Measurements from ENCODE around the gene PLEKHB1.
A peak's percentile ranks its signal among the peaks of the same experiment; 100 is the strongest.
"Not testable (repeated sequence)": the region's sequence is repeated elsewhere in the genome, so short reads cannot be mapped to it uniquely, and the experiment has no call there.

PLEKHB1 gene

DNA sequence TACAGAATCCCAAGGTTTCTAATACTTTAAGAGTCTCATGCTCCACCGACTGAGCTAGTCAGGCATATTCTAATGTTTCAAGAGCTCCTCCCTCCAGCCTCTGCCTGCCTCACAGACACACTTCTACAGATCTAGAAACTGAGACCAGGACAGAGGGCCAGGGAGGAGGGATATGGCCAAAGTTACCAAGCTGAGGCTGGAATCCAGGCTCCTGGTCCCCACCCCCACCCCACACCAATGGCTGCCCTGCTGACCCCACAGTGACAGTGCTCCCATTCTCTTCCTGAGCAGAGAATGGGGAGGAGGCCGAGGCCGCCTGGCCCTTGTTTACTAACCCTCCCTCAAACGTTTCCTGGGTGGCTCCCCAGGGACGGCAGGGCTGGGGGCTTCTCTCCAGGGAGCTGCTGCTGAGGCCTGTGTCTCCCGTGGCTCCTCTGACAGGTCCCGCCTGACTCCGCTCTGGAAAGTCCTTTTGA lies 2.2 kb downstream of the PLEKHB1 start:
- no peak for DNase-seq

GRCh38 chr11:73649206-73649605 lies 2.8 kb downstream of the PLEKHB1 start:
- DNase-seq = no peak

- no peak for DNase-seq
Measured at GRCh38 chr11:73650400-73650799, 4.0 kb downstream of the PLEKHB1 start.

DNA sequence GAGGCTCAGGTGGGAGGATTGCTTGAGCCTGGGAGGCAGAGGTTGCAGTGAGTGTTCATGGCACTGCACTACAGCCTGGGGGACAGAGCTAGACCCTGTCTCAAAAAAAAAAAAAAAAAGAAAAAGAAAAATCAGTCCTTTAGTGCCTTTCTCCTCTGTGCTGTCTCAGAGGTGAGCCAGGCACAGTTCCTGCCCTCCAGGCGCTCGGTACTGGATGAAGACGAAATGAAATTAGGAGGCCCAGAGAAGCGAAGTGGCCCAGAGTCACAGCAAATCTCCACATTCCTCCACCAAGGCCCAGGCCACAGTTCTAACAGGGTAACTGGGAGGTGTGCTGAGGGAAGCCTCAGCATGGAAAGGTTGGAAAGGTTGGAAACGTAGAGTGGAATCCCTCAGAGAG lies 4.9 kb downstream of the PLEKHB1 start:
- DNase-seq = no peak

GRCh38 chr11:73651661-73652045 lies 5.3 kb downstream of the PLEKHB1 start:
- no peak for DNase-seq

GRCh38 chr11:73652046-73652730 lies 5.8 kb downstream of the PLEKHB1 start:
- DNase-seq = no peak

DNA sequence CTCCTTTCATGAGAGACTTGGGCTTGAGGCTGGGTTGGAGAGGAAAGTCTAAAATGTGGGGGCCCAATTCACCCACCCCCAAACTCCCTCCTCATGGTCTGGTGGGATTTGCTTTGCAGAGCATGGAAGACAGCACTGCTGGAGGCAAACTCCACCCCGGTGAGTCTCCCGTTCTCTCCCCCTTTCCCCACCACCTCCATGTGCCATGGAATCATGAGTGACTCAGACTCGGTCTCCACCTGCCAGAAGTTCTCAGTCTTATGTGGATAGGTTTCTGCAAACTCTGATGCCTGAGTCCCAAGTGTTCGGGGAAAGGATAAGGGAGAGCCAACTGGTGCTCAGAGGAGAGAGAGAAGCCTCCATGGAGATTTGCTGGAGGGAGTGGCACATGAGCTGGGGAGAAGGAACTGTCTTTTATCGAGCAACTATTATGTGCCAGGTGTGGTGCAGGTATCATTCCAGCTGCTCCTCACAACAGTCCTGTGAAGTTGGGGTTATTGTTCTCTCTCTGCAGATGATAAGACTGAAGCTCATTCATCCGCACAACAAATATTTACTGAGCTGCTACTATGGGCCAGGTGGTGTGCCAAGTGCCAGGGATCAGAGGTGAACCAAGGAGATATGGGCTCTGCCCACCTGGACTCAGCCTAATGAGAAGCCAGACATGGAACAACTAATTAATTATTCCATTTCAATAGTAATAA lies 6.6 kb downstream of the PLEKHB1 start:
- DNase-seq = no peak

DNA sequence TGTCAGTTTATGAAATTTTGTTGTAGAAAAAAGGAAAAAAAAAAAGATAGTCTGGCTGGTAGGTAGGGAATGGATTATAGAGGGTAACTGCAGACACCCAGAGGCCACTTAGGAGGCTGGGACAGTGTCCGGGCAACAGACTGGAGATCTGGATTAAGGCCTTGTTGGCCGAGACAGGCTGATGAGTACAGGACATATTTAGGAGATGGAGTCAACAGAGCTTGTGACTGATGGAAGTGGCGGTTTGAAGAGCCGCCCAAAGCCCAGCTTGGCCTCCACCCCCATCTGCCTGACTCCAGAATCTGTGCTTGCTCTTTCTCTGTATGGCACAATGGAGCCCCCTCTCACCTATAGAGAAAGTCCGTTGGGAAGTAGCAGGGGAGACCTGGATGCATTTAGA lies 7.6 kb downstream of the PLEKHB1 start:
- DNase-seq = no peak

DNA sequence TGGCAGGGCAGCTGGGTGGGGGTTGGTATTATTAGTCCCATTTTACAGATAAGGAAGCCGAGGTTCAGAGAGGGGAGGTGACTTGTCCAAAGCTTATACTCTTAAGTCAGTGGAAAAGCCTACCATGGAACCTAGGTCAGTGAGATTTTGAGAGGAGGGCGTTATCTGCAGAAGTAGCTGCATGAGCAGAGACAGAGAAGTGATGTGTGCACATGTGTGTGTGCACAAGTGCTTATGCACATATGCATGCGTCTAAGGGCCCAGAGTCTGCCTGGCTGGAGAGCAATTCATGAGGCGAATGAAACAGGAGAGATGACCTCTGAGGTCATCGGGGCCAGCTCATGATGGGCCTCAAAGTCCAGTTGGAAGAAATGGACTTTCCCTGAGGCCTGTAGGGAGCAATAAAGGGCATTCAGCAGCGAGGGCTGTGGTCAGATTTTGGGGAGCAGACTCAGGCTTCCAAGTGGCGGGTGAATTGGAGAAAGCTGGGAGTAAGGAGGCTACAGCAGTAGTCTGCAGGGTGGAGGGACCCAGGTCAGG lies 8.2 kb downstream of the PLEKHB1 start:
- DNase-seq = no peak

DNA sequence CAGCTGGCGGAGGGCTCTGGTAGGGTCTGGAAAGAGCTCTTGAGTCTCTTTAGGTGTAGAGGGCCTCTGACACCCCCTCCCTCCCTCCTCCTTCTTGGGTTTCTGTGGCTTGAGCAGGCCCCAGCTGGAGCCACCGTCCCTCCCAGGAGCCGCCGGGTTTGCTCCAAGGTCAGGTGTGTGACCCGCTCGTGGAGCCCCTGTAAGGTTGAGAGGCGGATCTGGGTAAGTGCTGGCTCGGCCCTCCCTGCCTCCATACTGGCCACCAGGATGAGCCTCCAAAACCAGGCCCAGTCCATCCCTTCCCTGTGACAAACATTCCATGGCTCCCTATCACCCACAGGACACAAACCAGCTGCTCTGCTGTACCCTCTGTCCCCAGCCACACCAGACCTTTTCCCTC lies 9.3 kb downstream of the PLEKHB1 start:
- no peak for DNase-seq

GRCh38 chr11:73656985-73657384 lies 10.6 kb downstream of the PLEKHB1 start:
- no peak for DNase-seq

DNA sequence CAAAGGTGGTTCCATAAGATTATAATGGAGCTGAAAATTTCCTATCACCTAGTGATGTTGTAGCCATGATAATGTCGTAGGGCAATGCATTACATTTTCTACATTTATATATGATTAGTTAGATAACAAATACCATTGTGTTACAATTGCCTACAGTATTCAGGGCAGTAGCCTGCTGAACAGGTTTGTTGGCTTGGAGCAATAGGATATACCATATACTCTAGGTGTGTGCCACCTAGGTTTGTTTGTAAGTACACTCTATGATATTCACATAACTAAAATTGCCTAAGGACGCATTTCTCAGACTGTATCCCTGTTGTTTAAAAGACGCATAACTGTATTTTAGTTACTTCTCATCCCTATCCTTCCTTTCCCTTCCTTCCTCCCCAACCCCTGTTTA lies 13.6 kb downstream of the PLEKHB1 start:
- no peak for DNase-seq

GRCh38 chr11:73660497-73661034 lies 14.2 kb downstream of the PLEKHB1 start:
- DNase-seq = no peak

- DNase-seq = peak; percentile 71
Measured at GRCh38 chr11:73661035-73661628, 14.8 kb downstream of the PLEKHB1 start.

DNA sequence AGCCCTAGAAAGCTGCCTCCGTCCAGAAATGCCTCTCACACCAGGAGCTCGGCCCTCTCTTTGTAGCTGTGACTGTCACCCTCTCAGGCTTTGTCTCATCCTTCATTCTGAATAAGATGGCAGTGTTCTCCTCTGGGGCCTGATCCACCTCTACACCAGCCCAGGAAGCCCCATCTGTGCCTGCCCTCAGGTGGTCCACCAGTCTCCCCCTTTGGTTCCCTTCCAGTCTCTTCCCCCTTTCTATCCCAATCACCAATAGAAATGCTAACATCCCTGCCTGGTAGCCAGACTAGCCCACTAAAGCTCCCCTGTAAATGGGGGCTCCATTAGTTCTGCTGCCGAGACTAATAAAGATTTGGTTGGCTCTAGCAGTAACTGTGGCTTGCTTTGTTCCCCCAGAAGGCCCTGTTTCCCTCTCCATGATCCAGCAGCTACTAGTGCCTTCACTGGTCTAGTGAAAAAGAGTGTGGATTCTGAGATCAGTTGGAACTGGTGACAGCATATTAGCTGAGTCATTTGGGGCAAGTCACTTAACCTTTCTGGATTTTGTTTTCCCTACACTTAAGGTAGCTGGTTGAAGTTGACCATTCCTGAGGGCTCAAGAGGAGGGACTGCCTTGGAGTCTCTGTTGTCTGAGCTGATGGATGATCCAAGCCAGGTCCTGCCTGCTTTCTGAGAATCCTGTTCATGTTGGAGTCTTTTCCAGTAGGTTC lies 16.2 kb downstream of the PLEKHB1 start:
- no peak for DNase-seq

DNA sequence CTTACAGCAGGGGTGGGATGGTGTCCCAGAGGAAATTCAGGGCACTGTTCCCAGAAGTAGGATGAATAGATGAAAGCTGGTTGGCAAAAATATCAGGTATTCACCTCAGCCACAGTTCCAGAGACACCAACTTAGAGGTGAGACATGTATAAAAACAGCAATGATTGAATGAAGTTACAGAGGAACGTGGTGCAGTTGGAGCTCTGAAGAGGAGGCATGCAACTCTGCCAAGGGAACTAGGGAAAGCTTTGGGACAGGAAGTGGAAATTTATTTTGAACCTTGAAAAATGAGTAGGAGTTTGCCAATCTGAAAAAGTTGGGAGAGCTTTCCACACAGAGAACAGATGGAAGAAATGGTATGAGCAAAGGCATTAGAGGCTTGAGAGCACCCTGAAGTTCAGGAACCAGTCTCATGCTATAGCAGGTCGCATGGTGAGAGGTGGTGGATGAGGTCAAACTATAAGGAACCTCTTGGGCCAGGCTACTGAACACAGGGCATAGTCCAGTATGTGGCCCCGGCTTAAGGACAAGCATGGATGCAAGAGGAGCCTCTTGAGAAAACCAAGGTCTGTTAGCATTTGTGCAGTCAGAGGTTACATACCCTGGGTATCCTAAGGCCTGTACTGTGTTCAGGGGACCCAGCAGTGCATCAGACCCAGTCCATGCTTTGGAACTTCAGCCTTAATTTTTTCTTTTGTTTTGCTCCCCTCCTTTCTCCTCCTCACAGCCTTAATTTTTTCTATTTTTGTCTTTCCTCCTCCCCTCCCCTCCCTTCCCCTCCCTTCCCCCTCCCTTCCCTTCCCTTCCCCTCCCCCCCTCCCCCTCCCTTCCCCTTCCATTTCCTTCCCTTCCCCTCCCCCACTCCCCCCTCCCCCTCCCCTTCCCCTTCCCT lies 17.5 kb downstream of the PLEKHB1 start:
- DNase-seq = no peak

GRCh38 chr11:73664877-73665276 lies 18.5 kb downstream of the PLEKHB1 start:
- DNase-seq = no peak

DNA sequence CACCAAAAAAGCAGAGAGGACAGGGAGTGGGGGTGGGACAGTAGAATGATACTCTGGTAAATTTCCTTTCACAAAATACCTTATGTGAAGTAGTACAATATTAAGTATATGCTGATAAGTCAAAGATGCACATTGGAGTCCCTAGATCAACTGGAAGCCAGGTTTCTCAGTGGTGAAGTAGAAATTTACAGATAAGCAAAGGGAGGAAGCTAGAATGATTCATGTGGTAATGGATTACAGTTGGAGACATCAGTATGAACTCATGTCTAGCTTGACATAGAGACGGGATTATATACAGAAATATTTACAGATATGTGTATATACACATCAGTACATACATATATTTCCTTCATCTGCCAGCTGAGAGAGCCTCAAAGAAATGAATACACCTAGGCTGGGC lies 21.5 kb downstream of the PLEKHB1 start:
- DNase-seq = no peak

GRCh38 chr11:73670808-73671207 lies 24.4 kb downstream of the PLEKHB1 start:
- DNase-seq = no peak

- no peak for DNase-seq
Measured at GRCh38 chr11:73671701-73672100, 25.3 kb downstream of the PLEKHB1 start.

GRCh38 chr11:73676552-73676951 lies 30.2 kb downstream of the PLEKHB1 start:
- DNase-seq = not testable (repeated sequence)

- DNase-seq = no peak
Measured at GRCh38 chr11:73680687-73681086, 34.3 kb downstream of the PLEKHB1 start.

Data from NCI-H345 (cell line).